Stimulated activated memory B cell treated with anti-CD40 and anti-IgM and Interleukin-4, amounts not matched to agents 10 μg/mL and 1 μg/mL and 100 μg/mL, for 72 hours (primary cell): ENCODE data around the gene SRBD1.

Experiments used
- ATAC-seq: fragments of 150-1000 bp; cut with Tn5 transposase; 2 replicates; pipeline ENCODE4 v1.10.0; 2021
- H3K27ac Mint-ChIP-seq: one replicate; pipeline ENCODE4 v1.8.0; 2022; ENCODE audit warnings: mild to moderate bottlenecking, mixed read lengths
- H3K27me3 Mint-ChIP-seq: one replicate; pipeline ENCODE4 v1.8.0; 2022; ENCODE audit warnings: mixed read lengths
- H3K36me3 Mint-ChIP-seq: one replicate; pipeline ENCODE4 v1.8.0; 2022; ENCODE audit warnings: mixed read lengths
- H3K4me1 Mint-ChIP-seq: one replicate; pipeline ENCODE4 v1.8.0; 2022; ENCODE audit warnings: mixed read lengths
- H3K4me3 Mint-ChIP-seq: one replicate; pipeline ENCODE4 v1.8.0; 2022; ENCODE audit warnings: mild to moderate bottlenecking, moderate library complexity, mixed read lengths
- H3K9me3 Mint-ChIP-seq: one replicate; pipeline ENCODE4 v1.8.0; 2022; ENCODE audit warnings: mixed read lengths

SRBD1 gene

DNA sequence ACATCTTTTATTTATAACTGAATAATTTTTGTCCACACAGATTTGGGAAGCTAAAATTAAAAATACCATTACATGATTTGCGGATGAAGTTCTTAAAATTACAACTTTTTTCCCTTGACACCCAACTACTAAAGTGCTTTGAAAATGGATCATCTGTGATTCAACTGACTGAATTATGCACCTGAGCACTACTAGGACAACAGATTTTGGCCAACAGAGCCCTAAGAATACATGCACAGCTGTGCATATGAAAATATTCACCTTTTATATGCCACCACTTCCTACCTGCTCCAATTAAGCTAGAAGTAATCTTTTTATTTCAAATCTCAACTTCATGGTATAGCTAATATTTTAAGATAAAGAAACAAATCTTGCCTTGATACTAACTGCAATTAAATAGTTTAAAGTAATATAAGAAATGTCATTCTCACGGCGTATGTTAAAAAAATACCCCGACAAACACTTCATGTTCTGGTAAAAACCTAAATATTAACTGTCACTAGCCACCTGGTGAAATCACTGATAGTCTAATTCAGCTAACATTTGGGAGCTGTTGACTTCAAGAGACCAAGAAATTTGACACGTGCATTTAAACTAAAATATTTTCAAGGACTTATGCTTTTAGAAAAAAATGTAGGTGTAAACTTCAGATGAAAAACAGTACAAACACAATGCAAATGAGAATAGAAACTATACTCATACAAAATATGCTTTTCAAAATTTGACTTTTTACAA lies 153.7 kb downstream of the SRBD1 start:
- Mint-ChIP-seq H3K27ac (no peak overlapping the region), H3K4me3 (no peak overlapping the region), H3K4me1 (no peaks in the 10 kb centered on the region), H3K36me3 (peaks cover 28% of the 10 kb centered on the region), H3K27me3 (no peaks in the 10 kb centered on the region), H3K9me3 (no peaks in the 10 kb centered on the region)
- ATAC-seq = no peak

DNA sequence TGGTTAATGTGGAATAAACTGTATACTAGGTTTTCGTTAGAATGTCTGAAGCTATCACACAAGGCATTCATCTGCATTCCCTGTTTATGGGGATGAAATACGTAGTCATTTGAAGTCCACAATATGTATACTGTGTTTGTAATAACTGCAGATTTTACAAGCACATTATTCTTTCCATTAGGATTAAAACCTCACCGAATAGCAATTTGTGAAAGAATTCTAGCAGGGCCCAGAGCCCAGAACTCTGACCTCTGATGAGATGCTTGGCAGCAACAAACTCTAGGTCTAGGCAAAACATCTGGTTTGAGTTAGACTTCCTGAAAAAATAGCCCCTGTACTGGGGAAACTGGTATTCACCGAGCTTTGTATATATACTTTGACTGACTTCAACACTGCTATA lies 158.2 kb downstream of the SRBD1 start:
- Mint-ChIP-seq H3K27ac (no peak overlapping the region), H3K27me3 (no peaks in the 10 kb centered on the region), H3K4me3 (no peak overlapping the region), H3K9me3 (no peaks in the 10 kb centered on the region), H3K36me3 (peaks cover 6% of the 10 kb centered on the region), H3K4me1 (no peaks in the 10 kb centered on the region)
- ATAC-seq = no peak

DNA sequence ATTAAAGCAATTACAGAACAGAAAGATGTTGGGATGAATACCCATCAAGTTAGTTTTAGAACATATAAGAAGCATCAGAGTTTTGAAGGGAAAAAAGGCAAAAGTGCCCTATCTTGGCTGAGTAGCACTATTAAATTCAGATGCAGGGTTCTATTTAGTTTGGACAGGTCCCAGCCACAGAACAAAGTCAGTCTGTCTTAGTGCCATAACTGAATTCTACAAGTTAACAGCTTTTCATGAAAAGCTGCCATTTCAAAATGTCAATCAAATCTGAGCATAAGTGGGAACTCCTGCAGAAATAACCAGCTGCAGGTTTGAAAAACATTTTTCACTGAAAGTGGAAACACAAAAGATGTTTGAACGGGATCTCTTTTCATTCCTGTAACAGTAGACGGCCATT lies 160.4 kb downstream of the SRBD1 start:
- H3K36me3 Mint-ChIP-seq = peaks cover 17% of the 10 kb centered on the region
- H3K4me3 Mint-ChIP-seq = no peak overlapping the region
- no peaks in the 10 kb centered on the region for H3K27me3 Mint-ChIP-seq
- no peak for ATAC-seq
- H3K4me1 Mint-ChIP-seq = no peaks in the 10 kb centered on the region
- no peaks in the 10 kb centered on the region for H3K9me3 Mint-ChIP-seq
- no peak overlapping the region for H3K27ac Mint-ChIP-seq

DNA sequence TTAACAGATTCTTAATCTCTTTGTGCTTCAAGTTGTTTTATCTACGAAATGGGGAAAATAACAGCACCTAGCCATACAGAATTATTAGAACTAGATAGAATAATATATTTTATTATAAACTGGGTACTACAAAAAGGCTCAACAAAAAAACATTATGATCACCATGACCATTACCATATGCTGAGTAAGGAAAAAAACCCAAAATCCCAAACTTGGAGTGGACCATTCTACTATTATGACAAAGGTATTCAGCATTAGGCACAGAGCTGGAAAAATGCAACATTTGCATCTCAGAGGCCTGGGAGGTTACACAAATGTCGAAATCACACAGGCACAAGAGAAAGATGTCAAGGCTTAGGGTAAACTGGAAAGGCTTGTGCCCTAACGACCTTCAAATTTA lies 162.8 kb downstream of the SRBD1 start:
- Mint-ChIP-seq H3K27me3 (no peaks in the 10 kb centered on the region), H3K27ac (no peak overlapping the region), H3K36me3 (peaks cover 14% of the 10 kb centered on the region), H3K4me3 (no peak overlapping the region), H3K9me3 (no peaks in the 10 kb centered on the region), H3K4me1 (peaks cover 5% of the 10 kb centered on the region)
- no peak for ATAC-seq

DNA sequence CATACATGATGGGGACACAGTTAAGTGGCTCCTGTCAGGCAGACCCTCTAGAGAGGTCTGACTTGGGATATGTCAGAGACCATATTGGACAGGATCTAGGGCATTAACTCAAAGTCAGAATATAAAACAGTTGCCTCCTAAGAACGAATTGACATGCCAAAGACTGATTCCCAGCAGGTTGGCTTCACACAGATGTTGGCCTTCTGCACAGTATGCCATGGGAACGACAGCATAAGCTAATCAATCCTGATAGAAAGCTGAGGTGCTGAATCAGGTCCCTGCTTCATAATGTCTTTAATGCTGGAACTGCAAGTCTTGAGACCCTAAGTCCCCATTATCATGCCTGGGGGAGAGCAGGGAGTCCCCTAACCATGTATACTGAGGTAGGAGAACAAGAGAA lies 165.1 kb downstream of the SRBD1 start:
- Mint-ChIP-seq H3K27me3 (no peaks in the 10 kb centered on the region), H3K4me3 (no peak overlapping the region), H3K9me3 (no peaks in the 10 kb centered on the region), H3K27ac (no peak overlapping the region), H3K36me3 (peaks cover 19% of the 10 kb centered on the region), H3K4me1 (peaks cover 9% of the 10 kb centered on the region)
- no peak for ATAC-seq

DNA sequence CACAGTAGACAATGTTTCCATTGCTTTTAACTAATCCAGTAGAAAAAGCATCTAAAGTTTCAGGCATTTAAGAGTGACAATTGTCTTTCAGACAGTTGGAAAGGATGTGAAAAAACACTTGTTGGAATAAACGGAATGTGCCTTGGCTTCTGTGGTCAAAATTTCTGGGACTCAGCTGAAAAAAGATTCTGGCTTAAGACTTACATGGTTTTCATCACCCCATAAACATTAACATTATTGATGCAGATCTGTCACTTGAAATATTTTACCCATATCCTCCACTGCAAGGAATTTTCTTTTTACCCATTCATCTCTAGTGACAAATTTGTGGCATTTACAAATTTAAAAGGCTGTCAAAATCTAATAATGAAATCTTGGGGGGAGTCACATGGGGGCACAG lies 166.0 kb downstream of the SRBD1 start:
- Mint-ChIP-seq H3K36me3 (peaks cover 19% of the 10 kb centered on the region), H3K27ac (no peak overlapping the region), H3K9me3 (no peaks in the 10 kb centered on the region), H3K27me3 (no peaks in the 10 kb centered on the region), H3K4me1 (peaks cover 9% of the 10 kb centered on the region), H3K4me3 (no peak overlapping the region)
- no peak for ATAC-seq

DNA sequence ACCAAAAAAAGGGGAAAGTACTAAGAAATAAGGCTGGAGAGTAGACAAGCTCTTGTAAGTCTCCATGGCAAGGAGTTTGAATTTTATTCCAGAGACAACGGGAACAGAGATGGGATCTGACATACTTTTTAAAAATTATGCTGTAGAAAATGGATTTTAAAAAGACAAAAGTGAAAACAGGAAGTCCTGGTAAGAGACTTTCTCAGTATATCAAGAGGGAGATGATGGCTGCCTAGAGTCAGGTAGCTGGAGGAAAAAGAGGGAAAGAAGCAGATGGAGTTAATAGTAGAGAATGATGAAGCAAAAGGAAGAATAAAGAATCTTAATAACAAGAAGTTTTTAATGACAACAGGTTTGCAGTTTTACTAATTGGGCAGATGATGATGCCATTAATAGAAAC lies 168.1 kb downstream of the SRBD1 start:
- H3K4me3 Mint-ChIP-seq = no peak overlapping the region
- H3K27me3 Mint-ChIP-seq = no peaks in the 10 kb centered on the region
- no peak overlapping the region for H3K27ac Mint-ChIP-seq
- H3K4me1 Mint-ChIP-seq = peaks cover 9% of the 10 kb centered on the region
- ATAC-seq = no peak
- H3K9me3 Mint-ChIP-seq = peaks cover 3% of the 10 kb centered on the region
- H3K36me3 Mint-ChIP-seq = peaks cover 29% of the 10 kb centered on the region

DNA sequence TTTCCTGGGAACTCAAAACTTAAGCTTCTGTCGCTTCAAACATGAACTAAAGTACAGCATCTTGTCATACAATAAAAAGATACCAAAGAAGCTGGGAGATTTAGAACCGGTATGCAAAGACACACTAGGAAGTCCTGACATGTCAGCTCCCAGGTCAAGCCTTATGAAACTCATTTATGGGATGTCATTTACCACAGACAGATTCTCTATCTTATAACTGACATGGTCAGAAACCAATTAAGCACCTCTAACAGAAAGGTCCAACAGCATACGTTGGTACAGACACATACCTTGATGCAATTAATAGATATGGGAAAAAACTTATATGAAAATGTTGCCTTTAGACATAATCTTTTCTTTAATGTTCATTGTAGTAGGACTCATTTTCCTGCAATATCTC lies 169.0 kb downstream of the SRBD1 start:
- Mint-ChIP-seq H3K27ac (no peak overlapping the region), H3K4me3 (no peak overlapping the region), H3K27me3 (no peaks in the 10 kb centered on the region), H3K4me1 (peaks cover 9% of the 10 kb centered on the region), H3K9me3 (peaks cover 7% of the 10 kb centered on the region), H3K36me3 (peaks cover 36% of the 10 kb centered on the region)
- ATAC-seq = no peak

DNA sequence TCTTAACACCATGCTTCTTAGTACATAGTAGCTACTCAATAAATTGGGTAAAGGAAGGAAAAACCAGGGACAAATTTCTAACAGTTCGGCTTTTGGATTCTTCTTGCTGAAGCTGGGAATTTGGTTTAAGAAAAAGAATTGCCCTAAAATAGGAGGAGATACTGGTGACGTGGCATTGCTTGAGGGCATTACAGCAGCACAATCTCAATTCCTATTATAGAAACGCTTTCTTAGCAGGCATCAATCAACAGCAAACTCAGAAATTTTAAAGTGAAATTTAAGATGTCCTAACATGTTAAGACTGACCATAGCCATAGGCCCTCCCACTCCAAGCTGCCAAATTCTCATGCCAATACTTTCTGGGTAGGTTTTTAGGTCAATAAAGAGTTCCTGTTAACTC lies 169.5 kb downstream of the SRBD1 start:
- no peak for ATAC-seq
- Mint-ChIP-seq H3K9me3 (peaks cover 7% of the 10 kb centered on the region), H3K36me3 (peaks cover 34% of the 10 kb centered on the region), H3K4me3 (no peak overlapping the region), H3K27ac (no peak overlapping the region), H3K27me3 (no peaks in the 10 kb centered on the region), H3K4me1 (peaks cover 9% of the 10 kb centered on the region)

DNA sequence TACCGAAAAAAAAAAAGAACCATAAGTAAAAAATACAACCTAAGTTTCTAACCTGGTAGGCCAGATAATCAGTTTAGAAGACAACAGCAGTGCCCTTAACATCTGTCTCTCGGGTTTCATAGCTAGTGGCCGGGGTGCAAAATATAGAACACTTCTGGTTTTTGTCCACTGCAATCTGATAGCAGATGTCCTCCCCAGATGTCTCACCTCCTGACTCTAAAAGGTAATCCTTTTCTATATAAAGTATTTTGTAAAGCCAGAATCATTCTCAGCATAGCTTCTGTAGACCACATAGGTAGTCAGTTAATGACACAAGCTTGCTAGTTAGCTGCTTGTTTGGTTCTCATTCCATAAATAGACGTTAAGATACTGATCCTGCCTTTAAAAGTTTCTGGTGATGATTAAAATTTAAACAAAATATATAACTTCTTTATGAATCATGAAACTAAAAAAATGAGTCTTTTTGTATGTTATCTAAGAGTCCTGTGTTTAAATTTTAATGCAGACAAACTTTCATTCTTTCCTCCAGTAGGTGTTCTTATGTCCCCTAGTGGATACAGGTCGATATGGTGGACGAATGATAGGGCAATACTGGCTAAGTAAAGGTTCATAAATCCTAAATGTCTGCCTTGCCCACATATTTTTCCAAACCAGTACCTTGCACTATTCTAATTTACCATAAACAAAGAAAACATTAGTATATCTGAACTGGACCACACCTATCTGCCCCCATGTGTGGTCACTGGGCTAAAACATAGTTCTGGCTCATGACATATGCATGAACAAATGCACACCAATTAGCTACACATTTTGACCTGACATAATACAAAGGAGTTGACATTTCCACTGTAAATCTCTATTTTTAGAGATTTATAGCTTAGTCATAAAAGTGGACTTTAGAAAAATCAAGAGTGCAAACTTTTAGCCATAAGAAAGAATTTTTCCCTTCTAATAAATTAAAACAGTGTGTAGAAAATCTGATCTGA lies 171.0 kb downstream of the SRBD1 start:
- ATAC-seq = no peak
- H3K36me3 Mint-ChIP-seq = peaks cover 43% of the 10 kb centered on the region
- peaks cover 10% of the 10 kb centered on the region for H3K9me3 Mint-ChIP-seq
- H3K27ac Mint-ChIP-seq = no peak overlapping the region
- peaks cover 9% of the 10 kb centered on the region for H3K4me1 Mint-ChIP-seq
- no peak overlapping the region for H3K4me3 Mint-ChIP-seq
- H3K27me3 Mint-ChIP-seq = no peaks in the 10 kb centered on the region

DNA sequence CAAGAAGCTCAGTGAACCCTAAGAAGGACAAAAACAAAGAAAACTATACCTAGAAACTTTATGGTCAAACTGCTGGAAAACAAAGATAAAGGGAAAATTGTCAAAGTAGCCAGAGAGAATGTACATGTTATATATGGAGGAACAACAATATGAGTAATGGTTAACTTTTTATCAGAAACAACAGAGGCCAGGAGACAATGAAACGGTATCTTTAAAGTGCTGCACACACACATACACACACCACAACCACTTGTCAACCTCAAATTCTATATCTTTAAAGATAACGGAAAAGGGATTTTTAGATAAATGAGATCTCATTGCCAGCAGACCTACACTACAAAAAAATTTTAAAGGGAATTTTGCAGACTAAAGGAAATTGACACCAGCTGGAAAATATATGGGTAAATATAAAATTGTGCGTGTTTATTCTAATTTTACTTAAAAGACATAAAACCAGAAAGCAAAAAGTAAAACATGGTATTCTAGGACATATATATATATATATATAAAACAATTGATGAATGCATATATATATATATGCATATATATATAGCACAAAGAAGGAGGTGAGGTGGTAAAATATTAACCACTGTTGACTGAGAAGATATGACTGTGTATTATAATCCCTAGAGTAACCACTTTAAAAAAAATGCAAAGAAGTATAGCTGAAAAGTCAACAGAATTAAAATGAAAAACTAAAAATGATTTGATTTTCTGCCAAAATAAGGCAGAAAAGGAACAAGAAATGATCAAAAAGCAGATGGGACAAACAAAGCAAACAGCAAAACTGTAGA lies 172.0 kb downstream of the SRBD1 start:
- no peak for ATAC-seq
- peaks cover 47% of the 10 kb centered on the region for H3K36me3 Mint-ChIP-seq
- peaks cover 10% of the 10 kb centered on the region for H3K9me3 Mint-ChIP-seq
- H3K27ac Mint-ChIP-seq = no peak overlapping the region
- H3K4me1 Mint-ChIP-seq = peaks cover 9% of the 10 kb centered on the region
- H3K4me3 Mint-ChIP-seq = no peak overlapping the region
- no peaks in the 10 kb centered on the region for H3K27me3 Mint-ChIP-seq

DNA sequence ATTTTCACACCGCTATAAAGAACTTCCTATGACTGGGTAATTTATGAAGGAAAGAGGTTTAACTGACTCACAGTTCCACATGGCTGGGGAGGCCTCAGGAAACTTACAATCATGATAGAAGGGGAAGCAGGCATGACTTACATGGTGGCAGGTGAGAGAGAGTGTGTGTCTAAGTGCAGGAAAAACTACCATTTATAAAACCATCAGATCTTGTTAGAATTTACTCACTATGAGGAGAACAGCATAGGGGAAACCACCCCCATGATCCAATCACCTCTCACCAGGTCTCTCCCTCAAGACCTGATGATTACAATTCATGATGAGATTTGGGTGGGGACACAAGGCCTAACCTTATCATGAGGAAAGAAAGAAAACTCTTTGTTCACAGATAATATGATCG lies 174.6 kb downstream of the SRBD1 start:
- Mint-ChIP-seq H3K4me3 (no peak overlapping the region), H3K27ac (no peak overlapping the region), H3K4me1 (no peaks in the 10 kb centered on the region), H3K27me3 (no peaks in the 10 kb centered on the region), H3K36me3 (peaks cover 41% of the 10 kb centered on the region), H3K9me3 (peaks cover 10% of the 10 kb centered on the region)
- no peak for ATAC-seq

DNA sequence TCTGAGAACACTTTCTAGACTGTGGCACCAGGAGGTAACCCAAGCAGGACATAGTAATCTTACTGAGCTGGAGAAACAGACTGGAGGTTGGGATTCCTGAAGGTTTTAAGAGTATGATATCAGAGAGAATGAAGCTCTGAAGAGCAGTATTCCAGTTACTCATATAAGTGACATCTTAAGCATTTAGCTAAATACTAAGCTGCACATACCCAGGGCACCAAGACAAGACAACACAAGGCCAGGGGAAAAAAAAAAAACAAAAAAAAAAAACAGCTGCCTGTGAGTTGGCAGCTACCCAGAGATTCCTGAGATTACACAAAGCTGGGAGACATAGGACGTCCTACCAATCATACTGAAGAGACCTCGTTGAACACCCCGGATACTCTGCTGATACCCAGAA lies 175.8 kb downstream of the SRBD1 start:
- Mint-ChIP-seq H3K27ac (no peak overlapping the region), H3K27me3 (no peaks in the 10 kb centered on the region), H3K36me3 (peaks cover 53% of the 10 kb centered on the region), H3K4me3 (no peak overlapping the region), H3K9me3 (peaks cover 12% of the 10 kb centered on the region), H3K4me1 (no peaks in the 10 kb centered on the region)
- no peak for ATAC-seq

DNA sequence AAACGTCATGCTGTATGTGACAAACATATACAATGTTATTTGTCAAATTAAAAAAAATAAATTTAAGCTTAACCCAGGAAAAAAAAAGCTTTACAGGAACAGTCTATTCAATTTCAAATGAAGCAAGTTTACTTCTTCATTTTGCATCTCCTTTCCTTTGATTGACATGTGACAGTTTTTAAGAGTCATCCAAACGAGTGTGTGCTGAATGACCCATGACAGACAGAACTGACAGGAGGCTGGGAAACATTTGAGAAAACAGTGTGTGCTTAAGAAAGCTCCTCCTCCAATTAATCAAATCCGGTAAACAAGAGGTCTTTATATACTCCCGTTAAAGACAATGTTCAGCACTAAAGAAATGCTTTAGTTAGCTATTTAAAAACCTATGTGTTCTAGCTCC lies 177.7 kb downstream of the SRBD1 start:
- Mint-ChIP-seq H3K4me3 (no peak overlapping the region), H3K36me3 (peaks cover 64% of the 10 kb centered on the region), H3K27ac (no peak overlapping the region), H3K27me3 (no peaks in the 10 kb centered on the region), H3K9me3 (peaks cover 10% of the 10 kb centered on the region), H3K4me1 (no peaks in the 10 kb centered on the region)
- no peak for ATAC-seq

DNA sequence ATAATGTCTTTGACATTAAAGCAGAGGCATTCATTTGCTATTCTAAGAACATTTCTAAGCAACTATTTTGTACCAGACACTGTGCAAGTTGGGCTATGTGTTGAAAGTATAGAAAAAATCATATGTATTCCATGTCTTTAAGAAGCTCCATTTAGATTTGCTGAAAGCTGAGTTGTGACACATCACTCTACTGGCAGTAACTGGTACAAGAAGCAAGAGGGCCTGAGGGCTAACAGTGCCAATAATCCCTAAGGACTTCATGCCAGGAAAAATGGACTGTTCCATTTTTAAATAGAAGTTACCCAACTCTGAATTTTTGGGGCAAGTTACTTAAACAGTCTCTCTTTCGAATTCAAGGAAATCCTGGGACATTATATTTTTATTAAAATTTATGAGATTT lies 178.7 kb downstream of the SRBD1 start:
- H3K36me3 Mint-ChIP-seq = peaks cover 63% of the 10 kb centered on the region
- ATAC-seq = no peak

More for the DNA sequence above, 178.7 kb downstream of the SRBD1 start:
- no peak overlapping the region for H3K27ac Mint-ChIP-seq
- H3K9me3 Mint-ChIP-seq = peaks cover 8% of the 10 kb centered on the region
- H3K27me3 Mint-ChIP-seq = no peaks in the 10 kb centered on the region
- H3K4me1 Mint-ChIP-seq = peaks cover 5% of the 10 kb centered on the region
- H3K4me3 Mint-ChIP-seq = no peak overlapping the region
